Stimulated activated CD4-positive, alpha-beta T cell treated with anti-CD3 and anti-CD28 coated beads, Interleukin-4, amount 100 ng/mL, for 1 hour (primary cell): Measurements from ENCODE around the gene TNIK.

Source experiments
- DNase-seq: peaks from one replicate; pipeline ENCODE4 v3.0.0-alpha.2; 2020

TNIK gene

GRCh38 chr3:171181907-171182690 is 278.1 kb downstream of the TNIK start:
- DNase-seq = no peak

- no peak for DNase-seq
Observed at GRCh38 chr3:171178714-171179113, 281.5 kb downstream of the TNIK start.

DNA sequence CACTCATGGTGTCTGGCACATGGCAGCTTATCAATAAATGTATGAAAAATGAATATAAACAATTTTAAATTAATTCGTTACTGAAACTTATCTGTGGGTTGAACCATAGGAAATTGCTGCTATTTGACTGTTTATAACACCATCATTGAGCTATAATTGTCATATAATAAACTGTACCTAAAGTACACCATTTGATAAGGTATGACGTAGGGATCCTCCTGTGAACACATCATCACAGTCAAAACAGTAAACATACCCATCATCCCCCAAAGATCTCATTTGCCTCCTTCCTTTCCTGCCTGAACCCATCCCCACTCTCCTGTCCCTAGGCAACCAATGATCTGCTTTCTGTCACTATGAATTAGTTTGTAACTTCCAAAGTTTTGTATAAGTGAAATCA is 282.7 kb downstream of the TNIK start:
- no peak for DNase-seq

- no peak for DNase-seq
Observed at GRCh38 chr3:171177056-171177455, 283.1 kb downstream of the TNIK start.

DNA sequence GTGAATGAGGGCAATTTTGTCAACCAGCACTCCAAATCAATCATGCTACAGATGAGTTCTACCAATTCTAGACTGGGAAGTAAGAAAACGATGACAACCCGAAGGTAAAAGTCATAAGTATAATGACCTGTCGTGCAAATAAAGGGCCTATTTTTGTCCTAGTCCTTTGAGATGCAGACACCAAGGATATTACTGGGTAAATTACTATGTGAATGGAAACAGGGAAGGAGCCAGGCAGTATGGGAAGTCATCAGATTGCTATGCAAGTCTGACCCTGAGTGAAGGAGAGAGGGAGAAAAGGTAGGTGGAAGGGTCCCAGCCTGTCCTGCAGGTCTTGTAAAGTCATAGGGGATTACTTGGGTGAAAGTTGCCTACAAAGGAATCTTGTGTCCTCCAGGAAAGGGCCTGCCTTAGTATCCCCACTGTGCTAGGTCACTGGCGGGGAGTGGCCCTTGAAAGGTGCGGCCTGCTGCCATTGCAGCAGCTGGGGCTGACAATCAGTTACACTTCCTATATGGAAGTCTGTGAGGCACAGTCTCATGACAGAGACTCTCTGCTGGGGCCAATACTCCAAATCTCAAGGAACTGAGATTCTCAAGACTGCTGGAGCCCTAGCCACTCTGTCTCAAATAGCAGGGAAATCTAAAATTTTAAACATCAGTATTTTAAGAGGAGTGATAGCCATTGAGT is 283.8 kb downstream of the TNIK start:
- DNase-seq = no peak

GRCh38 chr3:171175741-171176234 is 284.4 kb downstream of the TNIK start:
- no peak for DNase-seq

GRCh38 chr3:171173736-171174135 is 286.5 kb downstream of the TNIK start:
- no peak for DNase-seq

DNA sequence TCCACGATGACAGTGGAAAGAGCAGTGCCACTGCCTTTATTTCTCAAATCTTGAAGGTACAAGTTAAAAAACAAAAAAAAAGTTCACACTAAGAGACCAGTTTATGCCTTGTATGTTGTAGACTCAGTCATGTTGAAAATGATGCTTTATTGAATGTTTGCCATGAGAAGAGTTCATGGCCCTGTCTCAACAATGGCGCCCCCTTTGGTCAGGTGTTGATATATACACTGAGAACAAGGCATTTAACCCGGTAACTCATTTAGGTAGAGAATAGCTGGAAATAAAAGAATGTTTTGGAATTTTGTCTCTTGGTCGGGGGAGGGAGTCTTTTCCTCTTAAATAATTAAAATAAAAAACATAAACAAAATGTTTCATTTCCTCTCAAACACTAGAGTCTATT is 288.1 kb downstream of the TNIK start:
- no peak for DNase-seq

GRCh38 chr3:171169866-171170265 is 290.3 kb downstream of the TNIK start:
- no peak for DNase-seq

DNA sequence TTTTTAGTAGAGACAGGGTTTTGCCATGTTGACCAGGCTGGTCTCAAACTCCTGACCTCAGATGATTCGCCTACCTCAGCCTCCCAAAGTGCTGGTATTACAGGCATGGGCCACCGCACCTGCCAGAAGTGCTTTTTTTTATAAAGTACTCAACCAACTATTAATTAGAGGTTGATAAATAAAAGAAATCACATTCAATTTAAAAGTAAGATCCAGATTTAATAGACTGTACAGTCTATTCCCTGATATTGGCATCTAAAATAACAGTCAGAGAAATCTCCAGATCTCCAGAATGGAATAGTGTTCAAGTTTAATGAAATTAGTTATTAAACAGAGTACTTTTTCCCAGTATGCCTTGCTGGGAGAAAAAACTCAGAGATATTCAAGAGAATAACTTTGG is 290.8 kb downstream of the TNIK start:
- no peak for DNase-seq

GRCh38 chr3:171168551-171168950 is 291.7 kb downstream of the TNIK start:
- no peak for DNase-seq

DNA sequence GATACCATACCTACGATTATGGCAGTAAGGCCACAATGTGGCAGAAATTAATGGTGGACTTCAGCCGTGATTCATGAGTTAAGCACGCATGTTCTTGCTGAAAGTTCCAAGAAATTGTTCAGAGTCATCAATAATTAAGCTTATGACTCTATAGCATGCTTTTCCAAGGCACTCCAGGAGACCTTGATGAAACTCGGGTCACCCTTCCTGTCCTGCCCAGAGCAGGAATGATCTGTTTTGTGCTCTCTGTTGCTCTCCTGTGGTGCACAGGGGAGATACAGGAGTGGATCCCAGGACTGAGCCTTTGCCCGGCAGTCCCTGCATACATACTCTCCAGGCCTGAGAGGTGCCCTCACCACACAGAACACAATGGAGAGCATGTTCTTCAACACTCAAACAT is 292.1 kb downstream of the TNIK start:
- DNase-seq = no peak

DNA sequence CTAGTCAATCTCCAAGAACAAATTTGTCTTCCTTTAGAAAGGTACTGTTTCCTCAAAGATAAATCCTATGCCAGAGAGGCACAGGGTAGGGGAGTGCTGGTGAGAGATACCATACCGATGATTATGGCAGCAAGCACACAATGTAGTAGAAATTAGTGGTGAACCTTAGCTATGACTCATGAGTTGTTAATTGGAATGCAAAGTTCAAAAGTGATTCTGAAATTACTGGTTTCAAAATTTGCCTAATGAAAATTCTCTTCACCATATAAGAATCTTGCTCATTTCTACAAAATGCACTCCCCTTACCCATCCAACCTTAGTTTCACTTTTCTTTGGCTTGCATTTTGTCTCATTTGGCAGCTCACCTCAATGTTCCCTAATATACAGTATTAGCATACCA is 294.2 kb downstream of the TNIK start:
- no peak for DNase-seq

DNA sequence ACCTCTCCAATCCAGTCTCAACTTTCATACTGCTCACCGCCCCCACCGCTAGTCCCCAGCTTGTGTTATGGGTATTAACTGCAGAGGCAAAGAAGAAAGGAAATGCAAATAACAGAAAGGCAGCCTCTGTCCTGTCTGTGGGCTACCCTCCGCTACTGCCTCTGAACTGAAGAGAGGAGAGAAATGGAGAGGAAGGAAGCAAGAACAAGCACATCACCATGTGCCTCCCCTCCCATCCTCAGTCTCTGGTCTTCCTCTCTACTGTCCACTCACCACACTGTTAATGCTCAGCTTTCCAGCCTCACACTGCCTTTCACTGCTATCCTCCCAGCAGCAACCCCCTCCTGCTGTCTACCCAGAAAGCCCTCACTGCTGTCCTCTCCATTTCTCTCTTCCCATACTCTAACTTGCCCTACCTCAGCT is 294.7 kb downstream of the TNIK start:
- no peak for DNase-seq

- no peak for DNase-seq
Observed at GRCh38 chr3:171164067-171164465, 296.1 kb downstream of the TNIK start.

GRCh38 chr3:171163101-171164066 is 296.8 kb downstream of the TNIK start:
- no peak for DNase-seq

DNA sequence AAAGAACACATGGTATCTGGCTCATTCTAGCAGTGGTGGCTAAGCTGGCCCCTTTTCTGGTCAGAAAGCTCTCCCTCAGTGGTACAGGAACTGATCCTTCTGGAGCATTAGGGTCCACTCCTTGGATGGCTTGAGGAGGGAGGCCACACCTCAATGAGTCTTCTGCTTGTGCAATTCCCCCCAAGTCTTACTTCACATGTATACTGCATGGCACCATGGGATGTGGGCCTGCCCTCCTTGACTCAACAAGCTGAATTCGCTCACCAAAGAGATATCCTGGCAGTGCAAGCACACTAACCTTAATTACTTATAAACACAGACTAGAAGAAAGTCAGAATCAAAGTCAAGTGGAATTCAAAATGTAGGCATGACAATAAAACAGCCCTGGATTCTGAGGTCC is 299.9 kb downstream of the TNIK start:
- no peak for DNase-seq

DNA sequence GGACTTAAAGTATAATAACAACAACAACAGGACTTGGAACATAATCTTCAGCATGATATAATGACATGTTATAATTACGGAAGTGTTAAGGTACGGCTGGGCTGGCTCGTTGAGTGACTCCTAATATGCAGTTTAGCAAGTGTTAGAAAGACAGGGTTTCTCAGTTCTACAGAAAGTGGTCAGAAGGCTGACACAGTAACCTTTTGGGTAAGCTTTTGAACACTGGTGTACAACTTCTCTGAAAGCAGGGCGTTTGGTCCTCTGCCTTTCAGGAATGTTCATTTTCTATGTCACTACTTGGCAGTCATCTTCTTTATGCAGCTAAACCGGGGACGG is 300.4 kb downstream of the TNIK start:
- no peak for DNase-seq

- no peak for DNase-seq
Observed at GRCh38 chr3:171159024-171159821, 301.0 kb downstream of the TNIK start.

DNA sequence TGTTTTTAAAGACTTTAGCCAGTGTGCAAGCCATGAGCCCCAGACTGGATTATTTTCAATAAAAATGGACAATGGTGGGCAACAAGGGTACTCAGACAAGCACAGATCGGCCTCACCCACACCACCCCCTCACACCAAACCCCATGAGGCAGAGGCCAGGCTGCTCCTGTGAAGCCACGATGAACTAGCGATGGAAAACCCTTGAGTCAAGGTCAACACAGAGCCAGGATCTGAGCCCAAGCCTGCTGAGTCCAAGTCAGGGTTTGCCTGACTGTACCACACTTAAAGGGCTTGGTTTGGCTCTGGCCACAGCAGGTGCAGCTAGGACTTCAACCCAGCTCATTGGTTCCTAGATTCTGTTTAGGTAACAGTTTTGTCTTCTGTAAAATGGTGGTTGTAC is 302.2 kb downstream of the TNIK start:
- no peak for DNase-seq

DNA sequence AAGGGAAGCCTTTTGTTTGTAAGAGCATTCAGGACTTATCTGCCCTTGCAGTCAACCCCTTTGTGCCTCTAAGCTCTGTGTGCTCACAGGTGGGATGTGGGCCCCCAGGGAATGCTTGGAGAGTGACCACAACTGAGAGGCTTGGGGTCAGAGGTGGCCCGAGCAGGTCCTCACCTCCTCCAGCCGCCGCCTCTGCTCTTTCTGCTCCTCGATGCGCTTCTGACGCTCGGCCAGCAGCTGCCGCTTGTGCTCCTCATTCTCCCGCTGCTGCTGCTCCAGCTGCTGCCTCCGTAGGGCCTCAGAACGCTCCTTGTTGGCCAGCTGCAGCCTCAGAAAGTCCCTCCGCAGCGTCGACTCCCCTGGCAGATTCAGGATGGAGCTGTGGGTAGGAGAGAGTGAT is 302.9 kb downstream of the TNIK start:
- DNase-seq = no peak

DNA sequence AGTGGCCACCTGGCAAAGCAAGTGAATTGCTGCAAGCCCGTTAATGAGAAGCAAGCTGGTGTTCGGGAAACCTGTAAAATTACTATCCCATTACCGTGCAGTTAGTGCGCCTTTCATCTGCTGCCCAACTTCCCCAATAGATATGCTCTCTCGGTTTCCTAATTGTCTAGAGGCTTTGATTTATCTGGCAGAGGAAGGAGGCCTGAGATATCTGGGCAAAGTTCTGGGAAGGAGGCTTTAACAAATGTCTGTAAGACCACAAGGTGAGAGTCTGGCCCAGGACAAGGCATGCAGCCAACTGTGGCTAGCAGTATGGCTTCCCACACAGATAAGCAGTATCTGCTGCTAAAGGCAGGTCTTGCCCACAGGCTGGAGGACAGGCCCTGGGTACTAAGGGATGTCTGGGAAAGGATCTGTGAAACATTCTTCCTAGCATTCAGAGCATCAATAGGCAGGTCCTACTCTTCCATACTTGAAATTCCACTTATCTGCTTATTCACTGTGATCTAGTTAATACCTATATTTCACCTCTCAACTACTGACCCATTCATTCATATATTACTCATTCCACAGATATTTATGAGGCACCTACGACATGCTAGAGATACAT is 303.7 kb downstream of the TNIK start:
- no peak for DNase-seq
